Omental fat pad (tissue), 4 donors: ENCODE measurements around the gene RPL22. TPM values are rescaled to one million over a fixed set of nuclear protein-coding genes. Genes with fewer than 3 reads are reported as not detected.

Experiments used
- ATAC-seq: fragments of 150-250 bp; one replicate; pipeline ENCODE4 v1.9.1; 2016; ENCODE audit warnings: mild to moderate bottlenecking, moderate library complexity; ENCODE audit not compliant: low FRiP score
- DNase-seq: peaks from one replicate; pipeline ENCODE4 v3.0.0-alpha.2; 2019; ENCODE audit warnings: low spot score
- total RNA-seq, 4 donors: library from RNA; depleted of rRNA; stranded (reverse); fragments of >200 nt; gene quantifications; one replicate each; pipeline ENCODE4 v1.1.0, GENCODE V29; 2016
- TF ChIP-seq, protein P1 (sequence below), 3 donors: fragments of 450-650 bp; IDR thresholded peaks; one replicate each; pipeline ENCODE4 v1.5.1; 2016 to 2017; ENCODE audit warnings: antibody characterized with exemption in 3 of 3, mild to moderate bottlenecking in 3 of 3, moderate library complexity in 2 of 3

Gene RPL22
- total RNA-seq, 4 donors from 2014 or later = 164 to 205 (median 191) TPM

DNA sequence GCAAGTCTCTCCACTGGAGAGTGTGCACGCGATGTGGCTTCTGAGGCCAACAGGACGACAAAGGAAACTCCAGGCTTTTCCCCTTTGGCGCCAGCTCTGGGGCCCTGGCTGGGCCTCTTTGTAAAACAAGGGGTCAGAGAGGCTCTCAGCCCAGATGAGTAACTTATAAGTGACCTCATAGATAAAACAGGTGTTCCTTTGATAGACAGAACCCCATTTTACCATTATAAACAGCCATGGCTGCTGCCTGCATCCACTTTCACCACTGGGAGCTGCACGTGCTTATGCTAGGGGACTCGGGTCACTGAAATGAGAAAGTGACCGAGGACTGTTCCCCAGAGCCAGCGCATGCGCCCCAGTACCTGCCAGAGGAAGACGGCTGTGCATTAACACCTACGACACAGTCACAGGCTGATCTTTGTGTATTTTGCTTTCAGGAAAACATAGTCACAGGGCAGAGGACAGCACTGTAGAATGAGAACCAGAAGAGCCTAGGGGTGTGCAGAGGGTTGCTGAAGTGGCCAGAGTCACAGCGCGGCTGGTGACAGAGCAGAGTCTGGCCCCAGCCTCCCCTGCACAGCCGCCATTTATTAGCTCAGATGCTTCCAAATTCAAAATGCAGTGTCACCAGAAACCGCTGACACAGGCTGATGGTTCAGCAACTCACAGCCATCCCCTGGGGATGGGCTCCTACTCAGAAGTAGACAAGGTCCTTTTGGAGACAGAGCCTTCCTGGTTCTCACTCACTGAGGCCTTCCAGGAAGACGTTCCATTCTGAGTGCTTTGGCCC lies 19.2 kb upstream of the RPL22 start:
- TF ChIP-seq, protein P1, sequence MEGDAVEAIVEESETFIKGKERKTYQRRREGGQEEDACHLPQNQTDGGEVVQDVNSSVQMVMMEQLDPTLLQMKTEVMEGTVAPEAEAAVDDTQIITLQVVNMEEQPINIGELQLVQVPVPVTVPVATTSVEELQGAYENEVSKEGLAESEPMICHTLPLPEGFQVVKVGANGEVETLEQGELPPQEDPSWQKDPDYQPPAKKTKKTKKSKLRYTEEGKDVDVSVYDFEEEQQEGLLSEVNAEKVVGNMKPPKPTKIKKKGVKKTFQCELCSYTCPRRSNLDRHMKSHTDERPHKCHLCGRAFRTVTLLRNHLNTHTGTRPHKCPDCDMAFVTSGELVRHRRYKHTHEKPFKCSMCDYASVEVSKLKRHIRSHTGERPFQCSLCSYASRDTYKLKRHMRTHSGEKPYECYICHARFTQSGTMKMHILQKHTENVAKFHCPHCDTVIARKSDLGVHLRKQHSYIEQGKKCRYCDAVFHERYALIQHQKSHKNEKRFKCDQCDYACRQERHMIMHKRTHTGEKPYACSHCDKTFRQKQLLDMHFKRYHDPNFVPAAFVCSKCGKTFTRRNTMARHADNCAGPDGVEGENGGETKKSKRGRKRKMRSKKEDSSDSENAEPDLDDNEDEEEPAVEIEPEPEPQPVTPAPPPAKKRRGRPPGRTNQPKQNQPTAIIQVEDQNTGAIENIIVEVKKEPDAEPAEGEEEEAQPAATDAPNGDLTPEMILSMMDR (IDR thresholded peaks at IDR 0.05) = no peak
- DNase-seq (no peak), ATAC-seq (no peak)

DNA sequence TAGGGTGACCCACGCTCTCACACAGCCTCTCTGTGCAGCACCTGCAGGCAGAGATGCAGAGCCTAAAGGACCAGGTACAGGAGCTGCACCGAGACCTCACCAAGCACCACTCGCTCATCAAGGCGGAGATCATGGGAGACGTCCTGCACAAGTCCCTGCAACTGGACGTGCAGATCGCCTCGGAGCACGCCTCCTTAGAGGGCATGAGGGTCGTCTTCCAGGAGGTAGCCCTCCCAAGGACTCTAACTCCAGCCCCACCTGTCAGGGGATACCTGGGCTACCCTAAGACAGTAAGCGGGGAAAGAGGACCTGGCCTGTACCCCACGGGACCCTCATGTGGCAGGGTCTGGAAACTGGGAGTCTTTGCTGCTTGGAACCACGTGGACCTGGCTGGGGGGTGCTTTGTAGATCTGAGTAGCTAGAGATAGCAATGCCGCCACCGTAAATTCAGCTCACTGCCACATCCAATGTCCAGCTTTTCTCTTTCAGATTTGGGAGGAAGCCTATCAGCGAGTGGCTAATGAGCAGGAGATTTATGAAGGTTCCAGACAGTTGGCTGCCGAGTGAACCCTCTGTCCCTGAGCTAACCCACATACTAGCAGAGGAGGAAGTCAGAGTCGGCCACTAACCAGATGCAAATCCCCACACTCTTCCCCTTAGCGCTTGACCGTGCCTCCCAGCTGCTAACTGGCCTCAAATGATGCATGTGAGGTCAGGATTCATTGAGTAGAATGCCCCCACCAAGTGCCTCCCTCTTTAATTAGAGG lies 13.0 kb upstream of the RPL22 start:
- TF ChIP-seq, protein P1 (IDR thresholded peaks at IDR 0.05) = no peak
- DNase-seq (no peak), ATAC-seq (no peak)

DNA sequence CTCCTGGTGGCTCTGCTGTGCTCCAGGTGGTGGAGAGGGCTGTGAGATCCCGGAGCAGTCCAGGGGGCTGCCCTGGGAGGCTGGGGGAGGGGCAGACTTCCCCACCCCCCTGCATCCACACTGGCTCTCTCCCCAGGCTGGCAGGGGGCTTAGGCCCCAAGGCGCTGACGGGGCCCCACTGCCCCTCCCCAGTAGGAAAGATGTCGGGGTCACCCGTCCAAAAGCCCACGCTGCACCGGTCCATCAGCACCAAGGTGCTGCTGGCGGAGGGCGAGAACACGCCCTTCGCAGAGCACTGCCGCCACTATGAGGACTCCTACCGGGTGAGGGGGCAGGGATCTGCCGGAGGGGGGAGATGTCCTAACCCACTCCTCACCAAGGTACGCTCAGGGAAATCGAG lies 12.3 kb upstream of the RPL22 start:
- TF ChIP-seq, protein P1 (IDR thresholded peaks at IDR 0.05) = no peak
- no peak for DNase-seq
- no peak for ATAC-seq

DNA sequence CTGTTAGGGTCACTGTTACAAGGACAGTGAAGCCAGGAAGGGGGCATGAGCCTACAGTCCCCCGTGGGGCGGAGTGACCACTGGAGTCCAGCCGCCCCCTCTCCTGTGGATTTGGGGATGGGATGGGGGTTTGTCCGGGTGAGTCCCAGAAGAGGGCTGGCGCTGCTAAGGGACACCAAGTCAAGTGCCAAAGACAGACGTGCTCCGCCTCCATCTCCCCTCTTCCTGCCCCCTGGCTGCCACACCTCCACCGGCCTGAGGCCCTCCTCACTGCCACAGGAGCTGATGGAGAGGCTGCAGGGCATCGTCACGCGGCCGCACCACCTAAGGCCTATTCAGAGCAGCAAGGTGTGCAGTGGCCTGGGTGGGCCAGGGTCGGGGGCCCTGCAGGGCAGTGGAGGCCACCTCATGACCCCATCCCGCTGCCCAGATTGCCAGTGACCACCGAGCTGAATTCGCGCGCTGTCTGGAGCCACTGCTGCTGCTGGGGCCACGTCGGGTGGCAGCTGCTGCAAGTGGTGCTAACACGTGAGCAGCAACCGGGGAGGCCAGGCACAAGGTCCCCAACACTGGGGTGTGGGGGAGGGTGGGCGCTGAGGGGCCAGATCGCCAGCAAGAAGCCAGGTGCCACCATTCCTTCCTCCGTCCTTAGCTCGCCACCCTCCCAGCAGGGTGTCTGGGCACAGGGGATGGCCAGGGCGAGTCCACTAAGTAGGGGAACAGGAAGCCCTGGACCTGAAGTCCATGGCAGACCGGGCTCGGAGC lies 11.4 kb upstream of the RPL22 start:
- ATAC-seq = no peak
- no peak for DNase-seq
- TF ChIP-seq, protein P1 (IDR thresholded peaks at IDR 0.05) = no peak

DNA sequence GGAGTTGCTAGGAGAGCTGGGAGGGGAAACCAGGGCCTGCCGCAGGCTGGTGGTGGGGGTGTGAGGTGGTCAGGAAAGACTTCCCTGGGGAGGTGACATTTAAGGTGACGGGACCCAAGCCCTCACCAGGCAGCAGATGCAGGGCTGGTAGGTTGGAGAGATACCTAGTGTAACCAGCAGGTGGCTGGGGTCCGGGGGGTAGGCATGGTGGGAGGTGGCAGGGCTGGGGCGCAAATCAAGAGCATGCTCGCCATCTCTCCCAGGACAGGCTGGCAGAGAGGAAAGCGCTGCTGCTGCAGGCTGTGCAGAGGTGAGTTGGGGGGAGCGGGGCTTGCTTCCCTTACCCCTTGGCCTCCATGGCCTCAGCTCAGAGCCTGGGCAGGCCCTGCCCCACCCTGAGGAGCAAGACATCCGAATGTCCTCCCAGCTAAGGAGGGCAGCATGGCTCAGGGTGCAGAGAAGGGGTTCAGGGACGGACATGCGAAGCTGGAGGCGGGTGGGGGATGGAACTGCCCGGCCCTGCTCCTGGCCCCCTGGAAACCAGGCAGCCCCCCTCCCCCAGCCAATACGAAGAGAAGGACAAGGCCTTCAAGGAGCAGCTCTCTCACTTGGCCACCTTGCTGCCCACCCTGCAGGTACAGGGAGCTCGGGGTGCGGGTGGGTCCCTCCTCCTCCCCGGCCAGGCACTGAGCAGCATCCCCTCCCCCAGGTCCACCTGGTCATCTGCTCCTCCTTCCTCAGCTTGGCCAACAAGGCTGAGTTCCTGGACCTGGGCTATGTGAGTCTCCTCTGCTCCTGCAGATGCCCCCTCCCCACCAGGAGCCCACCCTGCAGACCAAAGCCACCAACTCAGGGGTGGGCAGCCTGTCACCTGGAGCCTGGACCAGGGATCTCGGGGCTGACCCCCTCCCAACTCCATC lies 10.5 kb upstream of the RPL22 start:
- TF ChIP-seq, protein P1 (IDR thresholded peaks at IDR 0.05) = no peak
- DNase-seq = no peak
- no peak for ATAC-seq
